HepG2 (cell line): ENCODE data around the gene MAPK8. TPM values are rescaled to one million over a fixed set of nuclear protein-coding genes. Genes with fewer than 3 reads are reported as not detected.

Source experiments
- ATAC-seq: fragments of 200-7000 bp; cut with Tn5 transposase; 3 replicates; pipeline ENCODE4 v1.9.1; 2020; ENCODE audit warnings: mild to moderate bottlenecking, moderate library complexity
- BruUV-seq: library from RNA; stranded (reverse); fragments of 400-500 nt; replicated peaks from 2 replicates; lab custom pipeline; 2021; lab: Mats Ljungman, UMichigan
- CTCF ChIA-PET: fragments of 300-600 bp; formaldehyde crosslinking; extraction: SDS; loops from one replicate; lab custom pipeline; 2021; ENCODE audit warnings: low total read pairs, inconsistent platforms, low intra/inter-chr PET ratio; lab: Yijun Ruan, JAX
- POLR2A ChIA-PET: fragments of 350-600 bp; sonication (Branson Sonifier 250); formaldehyde crosslinking; loops from one replicate; lab custom pipeline; 2020; ENCODE audit warnings: antibody characterized with exemption, inconsistent platforms; lab: Yijun Ruan, JAX
- DNase-seq: peaks from one replicate; pipeline ENCODE4 v3.0.0-alpha.2; 2015; ENCODE audit warnings: low spot score
- FAIRE-seq: peaks from 3 replicates; lab custom pipeline; 2011; peaks lifted over from hg19 to GRCh38; lab: Jason Lieb, UNC
- H2AFZ ChIP-seq: one replicate; pipeline ENCODE4 v1.6.1; 2011; ENCODE audit warnings: low read length, inconsistent platforms
- H3K27ac ChIP-seq: fragments of 300-600 bp; 3 replicates; pipeline ENCODE4 v1.8.0; 2011; ENCODE audit warnings: mixed run types, mild to moderate bottlenecking, mixed read lengths, low read length, inconsistent platforms; ENCODE audit not compliant: insufficient read depth; ENCODE audit errors: extremely low read length
- H3K27me3 ChIP-seq, 2 experiments: fragments of 200-600 bp in 1 of 2; 2 replicates in 1 of 2; 3 replicates in 1 of 2; pipeline versions ENCODE4 v1.6.0 to v1.8.0; 2011; ENCODE audit warnings: low read length in 2 of 2, mild to moderate bottlenecking in 2 of 2, moderate library complexity in 2 of 2, inconsistent platforms in 1 of 2; ENCODE audit not compliant: insufficient read depth in 2 of 2, control insufficient read depth in 1 of 2
- H3K36me3 ChIP-seq, 2 experiments: fragments of 200-600 bp in 1 of 2; replicated peaks in 1 of 2; 2 replicates in 1 of 2; 3 replicates in 1 of 2; pipeline versions ENCODE4 v1.5.1 to v1.8.0; 2011; ENCODE audit warnings: low read length in 2 of 2, inconsistent platforms in 1 of 2; ENCODE audit not compliant: insufficient read depth in 2 of 2, control insufficient read depth in 1 of 2
- H3K4me1 ChIP-seq: 2 replicates; pipeline ENCODE4 v1.5.1; 2012; ENCODE audit warnings: low read length, inconsistent platforms; ENCODE audit not compliant: insufficient read depth
- H3K4me2 ChIP-seq: 2 replicates; pipeline ENCODE4 v1.6.0; 2011; ENCODE audit warnings: low read depth, low read length, inconsistent platforms
- H3K4me3 ChIP-seq, 3 experiments: fragments of 200-600 bp in 1 of 3; sonication (generic), shearing (Covaris generic) in 1 of 3; replicated peaks in 1 of 3; 2 replicates each; pipeline ENCODE4 v1.5.1; 2011 to 2016; ENCODE audit warnings: low read length in 3 of 3, inconsistent platforms in 2 of 3, low read depth in 2 of 3, mild to moderate bottlenecking in 2 of 3, control low read depth in 1 of 3, mixed read lengths in 1 of 3; ENCODE audit not compliant: insufficient read depth in 1 of 3
- H3K79me2 ChIP-seq: one replicate; pipeline ENCODE4 v1.6.1; 2011; ENCODE audit warnings: low read length, inconsistent platforms; ENCODE audit not compliant: insufficient read depth
- H3K9ac ChIP-seq: 2 replicates; pipeline ENCODE4 v1.6.0; 2011; ENCODE audit warnings: mild to moderate bottlenecking, low read depth, low read length, inconsistent platforms; ENCODE audit not compliant: insufficient read depth
- H3K9me3 ChIP-seq: 2 replicates; pipeline ENCODE4 v1.5.1; 2012; ENCODE audit warnings: mild to moderate bottlenecking, low read length
- H4K20me1 ChIP-seq: 2 replicates; pipeline ENCODE4 v1.6.0; 2011; ENCODE audit warnings: inconsistent platforms, mild to moderate bottlenecking, low read length, moderate library complexity; ENCODE audit not compliant: insufficient read depth
- CTCF ChIP-seq: sonication (generic); formaldehyde crosslinking; IDR thresholded peaks from 2 replicates; pipeline ENCODE4 v1.5.0; 2020; ENCODE audit warnings: mild to moderate bottlenecking, missing genetic modification reagents, moderate library complexity
- KIAA2018 ChIP-seq: sonication (generic); formaldehyde crosslinking; IDR thresholded peaks from 2 replicates; pipeline ENCODE4 v1.5.0; 2020; ENCODE audit warnings: mild to moderate bottlenecking, missing genetic modification reagents, borderline replicate concordance
- SOX6 ChIP-seq, 2 experiments: fragments of 450-650 bp in 1 of 2; sonication (generic) in 1 of 2; formaldehyde crosslinking in 1 of 2; IDR thresholded peaks; 2 replicates each; pipeline versions ENCODE4 v1.4.0 to v1.6.1; 2017 to 2020; ENCODE audit warnings: antibody characterized with exemption in 1 of 2, mild to moderate bottlenecking in 1 of 2, missing genetic modification reagents in 1 of 2
- TSC22D2 ChIP-seq: sonication (generic); formaldehyde crosslinking; IDR thresholded peaks from 2 replicates; pipeline ENCODE4 v1.5.1; 2020; ENCODE audit warnings: missing genetic modification reagents, mild to moderate bottlenecking, borderline replicate concordance
- WGBS: methylation state at CpG from one replicate; pipeline ENCODE4 v1.1.6; 2017; ENCODE audit warnings: low lambda C conversion rate; 5-methylcytosine and 5-hydroxymethylcytosine counted together
- in situ Hi-C: cut with HindIII; loops from 2 replicates; pipeline ENCODE4 v1.10.0; 2017; ENCODE audit warnings: low pct_unique_long_range_greater_than_20kb; ENCODE audit not compliant: extremely low pct_ligation_motif_present
- intact Hi-C: fragments of 100-400 bp; cut with micrococcal nuclease; formaldehyde crosslinking; loops from one replicate; pipeline ENCODE4 v1.10.0; 2022; ENCODE audit not compliant: unreplicated experiment
- polyA plus RNA-seq, 8 experiments: library from polyadenylated mRNA; depleted of rRNA in 3 of 8; stranded (reverse) in 7 of 8; unstranded in 1 of 8; fragments of >200 nt; fragmentation: Illumina TruSeq in 4 of 8; extraction: Trizol in 4 of 8; gene quantifications; 2 replicates each; pipeline versions ENCODE4 v1.2.1 to v1.2.3, GENCODE V29; 2011 to 2016; ENCODE audit warnings: low read depth in 4 of 8, missing spikeins in 1 of 8, mixed read lengths in 1 of 8; ENCODE audit not compliant: insufficient read depth in 1 of 8
- total RNA-seq, 5 experiments: library from RNA; depleted of rRNA; stranded (reverse); fragments of >200 nt; fragmentation: Illumina TruSeq; extraction: Trizol; gene quantifications; 2 replicates each; pipeline ENCODE4 v1.2.3, GENCODE V29; 2016; ENCODE audit warnings: low read depth in 1 of 5

The MAPK8 gene
- total and polyA plus RNA-seq, 2 of the 13 experiments (the other 11 are each of a cell fraction or from before 2014, with no cell fraction given), result 41.6 to 47.3 TPM

GRCh38 chr10:48454302-48455054, 148.0 kb downstream of the MAPK8 start:
- in situ Hi-C loops (no loop called here), intact Hi-C loops (no loop called here)
- H3K27me3 ChIP-seq, result peaks cover 3 to 13% of the 10 kb centered on the region in 2 experiments; a peak in 3 of 5 replicates
- ChIA-PET CTCF (no interaction called here), POLR2A (no interaction called here)
- BruUV-seq, result no TSS peak
- 0 out of 2 replicates have a peak overlapping the region, but pooled peaks have one; percentile 26 for H3K4me2 ChIP-seq
- H3K27ac ChIP-seq, result no peak overlapping the region
- H3K9me3 ChIP-seq, result no peaks in the 10 kb centered on the region
- no peak for DNase-seq
- H3K36me3 ChIP-seq, result no peaks in the 10 kb centered on the region
- peak overlapping the region in 1 of 3 experiments; percentile 29; a peak in 1 of 6 replicates for H3K4me3 ChIP-seq
- TF ChIP-seq CTCF (CRISPR knock-in tag) (0 out of 2 replicates have a peak, but pooled peaks have one; percentile 2), SOX6 (IDR thresholded peaks at IDR 0.05) (no peak), SOX6 (CRISPR knock-in tag; IDR thresholded peaks at IDR 0.05) (0 out of 2 replicates have a peak, but pooled peaks have one; percentile 14), KIAA2018 (CRISPR knock-in tag) (no peak), TSC22D2 (CRISPR knock-in tag) (no peak)
- no peaks in the 10 kb centered on the region for H4K20me1 ChIP-seq
- ATAC-seq, result peak; percentile 37
- H2AFZ ChIP-seq, result no peak overlapping the region
- H3K9ac ChIP-seq, result no peak overlapping the region
- FAIRE-seq, result no peak
- no peaks in the 10 kb centered on the region for H3K79me2 ChIP-seq
- peaks cover 38% of the 10 kb centered on the region for H3K4me1 ChIP-seq
- WGBS, result 5% methylated on average over 3 of the region's 12 CpGs
